ENCODE results near the gene CCNT2.

The CCNT2 gene

DNA sequence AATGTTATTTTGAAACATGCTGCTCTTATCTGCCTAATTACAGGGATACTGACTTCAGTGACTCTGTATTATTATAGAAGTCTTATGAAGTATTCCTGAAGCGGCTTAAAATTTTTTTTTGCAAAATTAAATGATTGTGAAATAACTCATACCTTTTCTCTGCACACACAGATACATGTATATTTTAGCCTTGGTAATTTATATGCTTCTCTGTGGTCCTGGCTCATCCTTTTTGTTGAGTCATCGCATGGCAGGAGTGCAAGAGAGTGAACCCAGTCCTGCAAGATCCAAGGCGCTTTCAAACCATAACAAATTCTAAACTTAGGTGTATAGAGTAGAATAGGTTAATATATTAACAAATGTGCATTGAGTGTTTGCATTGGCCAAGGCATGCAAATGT is 8.6 kb downstream of the CCNT2 start:
- H3K4me3 ChIP-seq (ENCODE audit: low read depth, low read length): no peak overlapping the region
- DNase-seq (ENCODE audit: low read depth, low spot score): no peak
- POLR2A ChIA-PET: interaction anchor here (0.5 to 1.0 kb wide), 2 partner anchors 9 to 501 kb away, joined by 3 to 4 read pairs; partner anchors contain the start of gene CCNT2
- CTCF ChIA-PET: interaction anchor here (1.2 kb wide), 1 partner anchor 782 kb away, joined by 3 read pairs; no protein-coding TSS in a partner anchor
- no peak for TF ChIP-seq CTCF (IDR thresholded peaks at IDR 0.05; ENCODE audit: insufficient read depth, low read length, missing control alignments)

- no peak for DNase-seq (ENCODE audit: low read depth, low spot score)
- TF ChIP-seq CTCF (IDR thresholded peaks at IDR 0.05; ENCODE audit: insufficient read depth, low read length, missing control alignments): no peak
- POLR2A ChIA-PET: no interaction called here
- CTCF ChIA-PET: interaction anchor here (1.2 to 1.3 kb wide), 2 partner anchors 11 to 150 kb away, joined by 3 to 4 read pairs; no protein-coding TSS in a partner anchor
- no peak overlapping the region for H3K4me3 ChIP-seq (ENCODE audit: low read depth, low read length)
Measured at GRCh38 chr2:134932864-134933526, 14.4 kb downstream of the CCNT2 start.

DNA sequence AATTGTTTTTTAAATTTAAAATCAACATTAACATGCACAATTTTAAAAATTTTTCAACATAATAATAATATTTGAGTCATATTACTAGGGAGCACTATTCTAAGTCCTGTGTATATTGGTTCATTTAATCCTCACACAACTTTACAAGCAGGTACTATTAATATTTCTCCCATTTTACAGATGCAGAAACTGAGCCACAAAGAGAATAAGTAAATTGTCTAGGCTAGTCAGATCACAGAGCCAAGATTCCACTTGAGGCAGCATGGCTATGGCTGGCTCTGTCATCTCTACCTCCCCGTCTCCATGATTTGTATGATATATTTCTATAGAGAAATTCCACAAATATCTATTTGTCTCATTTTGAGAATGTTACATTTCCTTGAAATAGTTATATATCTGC is 15.1 kb downstream of the CCNT2 start:
- ChIA-PET POLR2A (no interaction called here), CTCF (no interaction called here)
- no peak overlapping the region for H3K4me3 ChIP-seq (ENCODE audit: low read depth, low read length)
- DNase-seq (ENCODE audit: low read depth, low spot score): no peak
- no peak for TF ChIP-seq CTCF (IDR thresholded peaks at IDR 0.05; ENCODE audit: insufficient read depth, low read length, missing control alignments)

DNA sequence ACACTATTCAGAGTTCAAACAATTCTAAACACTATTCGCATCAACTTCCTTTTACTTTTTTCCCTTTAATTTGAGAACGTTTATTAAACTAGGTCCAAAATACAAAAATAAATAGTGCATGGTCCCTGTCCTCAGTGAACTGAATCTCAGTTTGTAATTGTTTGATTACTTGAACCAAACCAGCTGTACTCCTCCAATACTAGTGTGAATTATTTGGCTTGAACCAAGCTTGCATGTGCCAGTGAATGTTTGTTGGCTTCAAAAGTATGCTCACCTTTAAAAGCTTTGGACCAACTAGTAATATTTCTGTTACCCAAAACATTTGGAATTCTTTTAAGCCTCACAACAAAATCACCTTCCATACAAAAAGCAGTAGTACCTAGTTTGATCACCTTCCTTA is 15.5 kb downstream of the CCNT2 start:
- no peak for DNase-seq (ENCODE audit: low read depth, low spot score)
- ChIA-PET POLR2A (interaction anchor here (0.7 kb wide), 1 partner anchor 16 kb away, joined by 3 read pairs; no protein-coding TSS in a partner anchor), CTCF (no interaction called here)
- no peak overlapping the region for H3K4me3 ChIP-seq (ENCODE audit: low read depth, low read length)
- TF ChIP-seq CTCF (IDR thresholded peaks at IDR 0.05; ENCODE audit: insufficient read depth, low read length, missing control alignments): no peak

DNA sequence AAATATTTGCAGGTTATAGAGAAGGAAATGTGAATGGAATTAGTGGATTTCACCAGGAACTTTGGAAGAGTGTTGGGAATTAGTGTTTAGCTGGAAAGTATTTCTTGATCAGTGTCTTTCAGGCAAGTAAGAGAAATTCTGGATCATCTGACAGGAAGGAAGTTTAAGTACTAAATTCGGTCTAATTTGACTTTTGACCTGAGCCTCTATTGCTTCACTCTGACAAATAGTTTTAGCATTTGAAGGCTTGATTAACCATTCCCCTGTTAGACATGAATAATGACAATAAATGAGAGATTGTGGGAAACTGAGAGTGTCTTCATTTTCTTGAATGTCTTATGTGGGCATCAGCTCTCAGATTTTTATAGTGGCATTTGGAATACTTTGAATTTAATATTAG is 16.0 kb downstream of the CCNT2 start:
- DNase-seq (ENCODE audit: low read depth, low spot score): no peak
- POLR2A ChIA-PET: interaction anchor here (0.7 kb wide), 1 partner anchor 17 kb away, joined by 3 read pairs; no protein-coding TSS in a partner anchor
- no peak overlapping the region for H3K4me3 ChIP-seq (ENCODE audit: low read depth, low read length)
- TF ChIP-seq CTCF (IDR thresholded peaks at IDR 0.05; ENCODE audit: insufficient read depth, low read length, missing control alignments): no peak
- CTCF ChIA-PET: no interaction called here

DNA sequence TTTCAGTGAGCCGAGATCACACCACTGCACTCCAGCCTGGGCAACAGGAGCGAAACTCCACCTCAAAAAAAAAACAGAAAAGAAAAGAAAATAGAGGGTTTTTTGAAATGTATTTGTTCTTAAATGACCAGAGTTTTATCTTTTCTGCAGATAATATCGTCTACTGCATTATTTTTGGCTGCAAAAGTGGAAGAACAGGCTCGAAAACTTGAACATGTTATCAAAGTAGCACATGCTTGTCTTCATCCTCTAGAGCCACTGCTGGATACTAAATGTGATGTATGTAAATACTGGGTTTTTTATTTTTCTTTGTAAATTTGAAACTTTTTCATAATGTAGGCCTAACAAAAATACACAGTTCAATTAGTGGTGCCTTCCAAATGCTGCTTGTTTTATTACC is 18.1 kb downstream of the CCNT2 start:
- ChIA-PET CTCF (no interaction called here), POLR2A (no interaction called here)
- TF ChIP-seq CTCF (IDR thresholded peaks at IDR 0.05; ENCODE audit: insufficient read depth, low read length, missing control alignments): no peak
- no peak for DNase-seq (ENCODE audit: low read depth, low spot score)
- H3K4me3 ChIP-seq (ENCODE audit: low read depth, low read length): no peak overlapping the region

All from AG04449 (cell line).